HepG2 (cell line): ENCODE data around the gene MLXIPL. TPM values are rescaled to one million over a fixed set of nuclear protein-coding genes. Genes with fewer than 3 reads are reported as not detected.

ENCODE experiments used
- EEA1 ChIP-seq: sonication (generic); formaldehyde crosslinking; IDR thresholded peaks from 2 replicates; pipeline ENCODE4 v1.5.1; 2020; ENCODE audit warnings: mild to moderate bottlenecking, missing genetic modification reagents, borderline replicate concordance
- MED1 ChIP-seq: sonication (generic); formaldehyde crosslinking; IDR thresholded peaks from 2 replicates; pipeline ENCODE4 v1.4.0; 2020; ENCODE audit warnings: missing genetic modification reagents
- MEIS2 ChIP-seq: sonication (generic); formaldehyde crosslinking; IDR thresholded peaks from 2 replicates; pipeline ENCODE4 v1.9.0; 2021; ENCODE audit warnings: mild to moderate bottlenecking, missing genetic modification reagents
- PCBP2 ChIP-seq: fragments of 200-400 bp; formaldehyde crosslinking; optimal IDR thresholded peaks from 2 replicates; pipeline ENCODE3; 2018; ENCODE audit warnings: low read length, low read depth; ENCODE audit not compliant: poor library complexity, severe bottlenecking
- PHF8 ChIP-seq: sonication (generic); formaldehyde crosslinking; IDR thresholded peaks from 2 replicates; pipeline ENCODE4 v1.5.0; 2020; ENCODE audit warnings: missing genetic modification reagents
- RAD21 ChIP-seq: fragments of 450-650 bp; formaldehyde crosslinking; IDR thresholded peaks from 2 replicates; pipeline ENCODE4 v1.5.0; 2020; ENCODE audit warnings: mild to moderate bottlenecking
- THYN1 ChIP-seq: sonication (generic); formaldehyde crosslinking; IDR thresholded peaks from 2 replicates; pipeline ENCODE4 v1.8.1; 2023; ENCODE audit warnings: low read depth, mild to moderate bottlenecking, moderate library complexity, missing genetic modification reagents, borderline replicate concordance
- XBP1 ChIP-seq: sonication (generic); formaldehyde crosslinking; IDR thresholded peaks from 2 replicates; pipeline ENCODE4 v1.5.0; 2020; ENCODE audit warnings: missing genetic modification reagents
- ZNF160 ChIP-seq: sonication (generic); formaldehyde crosslinking; IDR thresholded peaks from 2 replicates; pipeline ENCODE4 v1.8.0; 2022; ENCODE audit warnings: mild to moderate bottlenecking, inconsistent platforms, missing genetic modification reagents
- ZNF343 ChIP-seq: sonication (generic); formaldehyde crosslinking; IDR thresholded peaks from 2 replicates; pipeline ENCODE4 v1.4.0; 2020; ENCODE audit warnings: mild to moderate bottlenecking, missing genetic modification reagents
- ZNF446 ChIP-seq: sonication (generic); formaldehyde crosslinking; IDR thresholded peaks from 2 replicates; pipeline ENCODE4 v1.5.0; 2020; ENCODE audit warnings: mild to moderate bottlenecking, missing genetic modification reagents
- ZNF768 ChIP-seq: sonication (generic); formaldehyde crosslinking; IDR thresholded peaks from 2 replicates; pipeline ENCODE4 v1.4.0; 2020; ENCODE audit warnings: missing genetic modification reagents
- ZNF782 ChIP-seq: sonication (generic); formaldehyde crosslinking; IDR thresholded peaks from 2 replicates; pipeline ENCODE4 v1.4.0; 2020; ENCODE audit warnings: missing genetic modification reagents, mild to moderate bottlenecking, borderline replicate concordance
- ZNF788 ChIP-seq: sonication (generic); formaldehyde crosslinking; IDR thresholded peaks from 2 replicates; pipeline ENCODE4 v1.5.0; 2020; ENCODE audit warnings: mild to moderate bottlenecking, missing genetic modification reagents, borderline replicate concordance
- polyA plus RNA-seq, 8 experiments: library from polyadenylated mRNA; depleted of rRNA in 3 of 8; stranded (reverse) in 7 of 8; unstranded in 1 of 8; fragments of >200 nt; fragmentation: Illumina TruSeq in 4 of 8; extraction: Trizol in 4 of 8; gene quantifications; 2 replicates each; pipeline versions ENCODE4 v1.2.1 to v1.2.3, GENCODE V29; 2011 to 2016; ENCODE audit warnings: low read depth in 4 of 8, missing spikeins in 1 of 8, mixed read lengths in 1 of 8; ENCODE audit not compliant: insufficient read depth in 1 of 8
- total RNA-seq, 5 experiments: library from RNA; depleted of rRNA; stranded (reverse); fragments of >200 nt; fragmentation: Illumina TruSeq; extraction: Trizol; gene quantifications; 2 replicates each; pipeline ENCODE4 v1.2.3, GENCODE V29; 2016; ENCODE audit warnings: low read depth in 1 of 5
- TF ChIP-seq, protein P1 (sequence below): sonication (generic); formaldehyde crosslinking; IDR thresholded peaks from 2 replicates; pipeline ENCODE4 v1.4.0; 2020; ENCODE audit warnings: missing genetic modification reagents, mild to moderate bottlenecking, borderline replicate concordance
- TF ChIP-seq, protein P2 (sequence below): sonication (generic); formaldehyde crosslinking; conservative IDR thresholded peaks from 2 replicates; pipeline ENCODE4 v1.5.0; 2020; ENCODE audit warnings: missing genetic modification reagents
- TF ChIP-seq, protein P3 (sequence below): IDR thresholded peaks from 2 replicates; pipeline ENCODE4 v1.6.1; 2016
- TF ChIP-seq, protein P4 (sequence below): sonication (generic); formaldehyde crosslinking; IDR thresholded peaks from 2 replicates; pipeline ENCODE4 v1.4.0; 2020; ENCODE audit warnings: missing genetic modification reagents, borderline replicate concordance

The MLXIPL gene
- total and polyA plus RNA-seq, 2 of the 13 experiments (the other 11 are each of a cell fraction or from before 2014, with no cell fraction given), result 51.6 to 60.1 TPM

DNA sequence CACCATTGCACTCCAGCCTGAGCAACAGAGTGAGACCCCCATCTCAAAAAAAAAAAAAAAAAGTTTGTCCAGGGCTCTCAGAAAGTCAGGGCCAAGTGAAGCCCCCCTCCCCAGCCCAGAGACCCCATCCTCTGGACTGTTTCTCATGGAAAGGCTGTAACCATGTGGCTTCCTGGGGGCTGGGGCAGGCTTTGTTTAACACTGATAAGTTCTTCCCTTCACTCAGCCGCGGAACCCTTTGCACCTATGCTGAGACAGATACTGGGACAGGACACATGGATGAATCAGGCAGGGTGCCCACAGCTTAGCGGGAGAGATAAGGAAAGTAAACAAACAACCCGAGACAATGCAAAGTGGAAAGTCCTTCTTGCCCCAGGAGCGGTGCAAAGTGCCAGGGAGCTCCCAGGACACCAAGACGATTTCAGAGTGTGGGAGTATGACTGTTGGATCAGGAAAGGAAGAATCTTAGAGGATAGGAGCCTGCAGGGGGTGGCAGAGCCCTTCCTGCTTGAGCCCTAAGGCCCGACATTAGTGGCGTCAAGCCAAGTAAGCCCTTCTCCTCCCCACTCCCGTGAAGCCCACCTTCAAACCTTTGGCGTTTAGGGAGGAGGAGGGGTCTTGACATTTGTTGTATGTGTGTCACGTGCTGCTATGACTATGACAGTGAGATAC lies 11.6 kb downstream of the MLXIPL start (continued):
- TF ChIP-seq ZNF782 (CRISPR knock-in tag) (no peak), THYN1 (CRISPR knock-in tag) (no peak), XBP1 (CRISPR knock-in tag) (no peak), EEA1 (no peak), PHF8 (0 out of 2 replicates have a peak, but pooled peaks have one; percentile 13), ZNF343 (no peak), ZNF788 (CRISPR knock-in tag) (peak; percentile 96), RAD21 (CRISPR knock-in tag) (peak; percentile 73), MED1 (CRISPR knock-in tag) (peak; percentile 93), PCBP2 (no peak), MEIS2 (peak; percentile 76; the same call in 1 of the 2 replicates), ZNF160 (peak; percentile 71; the same call in 1 of the 2 replicates), ZNF768 (CRISPR knock-in tag) (no peak), ZNF446 (CRISPR knock-in tag) (no peak)
- TF ChIP-seq, protein P1, sequence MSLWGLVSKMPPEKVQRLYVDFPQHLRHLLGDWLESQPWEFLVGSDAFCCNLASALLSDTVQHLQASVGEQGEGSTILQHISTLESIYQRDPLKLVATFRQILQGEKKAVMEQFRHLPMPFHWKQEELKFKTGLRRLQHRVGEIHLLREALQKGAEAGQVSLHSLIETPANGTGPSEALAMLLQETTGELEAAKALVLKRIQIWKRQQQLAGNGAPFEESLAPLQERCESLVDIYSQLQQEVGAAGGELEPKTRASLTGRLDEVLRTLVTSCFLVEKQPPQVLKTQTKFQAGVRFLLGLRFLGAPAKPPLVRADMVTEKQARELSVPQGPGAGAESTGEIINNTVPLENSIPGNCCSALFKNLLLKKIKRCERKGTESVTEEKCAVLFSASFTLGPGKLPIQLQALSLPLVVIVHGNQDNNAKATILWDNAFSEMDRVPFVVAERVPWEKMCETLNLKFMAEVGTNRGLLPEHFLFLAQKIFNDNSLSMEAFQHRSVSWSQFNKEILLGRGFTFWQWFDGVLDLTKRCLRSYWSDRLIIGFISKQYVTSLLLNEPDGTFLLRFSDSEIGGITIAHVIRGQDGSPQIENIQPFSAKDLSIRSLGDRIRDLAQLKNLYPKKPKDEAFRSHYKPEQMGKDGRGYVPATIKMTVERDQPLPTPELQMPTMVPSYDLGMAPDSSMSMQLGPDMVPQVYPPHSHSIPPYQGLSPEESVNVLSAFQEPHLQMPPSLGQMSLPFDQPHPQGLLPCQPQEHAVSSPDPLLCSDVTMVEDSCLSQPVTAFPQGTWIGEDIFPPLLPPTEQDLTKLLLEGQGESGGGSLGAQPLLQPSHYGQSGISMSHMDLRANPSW (CRISPR knock-in tag), result peak; percentile 68; the same call in 1 of the 2 replicates
- TF ChIP-seq, protein P2, sequence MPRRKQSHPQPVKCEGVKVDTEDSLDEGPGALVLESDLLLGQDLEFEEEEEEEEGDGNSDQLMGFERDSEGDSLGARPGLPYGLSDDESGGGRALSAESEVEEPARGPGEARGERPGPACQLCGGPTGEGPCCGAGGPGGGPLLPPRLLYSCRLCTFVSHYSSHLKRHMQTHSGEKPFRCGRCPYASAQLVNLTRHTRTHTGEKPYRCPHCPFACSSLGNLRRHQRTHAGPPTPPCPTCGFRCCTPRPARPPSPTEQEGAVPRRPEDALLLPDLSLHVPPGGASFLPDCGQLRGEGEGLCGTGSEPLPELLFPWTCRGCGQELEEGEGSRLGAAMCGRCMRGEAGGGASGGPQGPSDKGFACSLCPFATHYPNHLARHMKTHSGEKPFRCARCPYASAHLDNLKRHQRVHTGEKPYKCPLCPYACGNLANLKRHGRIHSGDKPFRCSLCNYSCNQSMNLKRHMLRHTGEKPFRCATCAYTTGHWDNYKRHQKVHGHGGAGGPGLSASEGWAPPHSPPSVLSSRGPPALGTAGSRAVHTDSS (CRISPR knock-in tag), result no peak
- TF ChIP-seq, protein P3, sequence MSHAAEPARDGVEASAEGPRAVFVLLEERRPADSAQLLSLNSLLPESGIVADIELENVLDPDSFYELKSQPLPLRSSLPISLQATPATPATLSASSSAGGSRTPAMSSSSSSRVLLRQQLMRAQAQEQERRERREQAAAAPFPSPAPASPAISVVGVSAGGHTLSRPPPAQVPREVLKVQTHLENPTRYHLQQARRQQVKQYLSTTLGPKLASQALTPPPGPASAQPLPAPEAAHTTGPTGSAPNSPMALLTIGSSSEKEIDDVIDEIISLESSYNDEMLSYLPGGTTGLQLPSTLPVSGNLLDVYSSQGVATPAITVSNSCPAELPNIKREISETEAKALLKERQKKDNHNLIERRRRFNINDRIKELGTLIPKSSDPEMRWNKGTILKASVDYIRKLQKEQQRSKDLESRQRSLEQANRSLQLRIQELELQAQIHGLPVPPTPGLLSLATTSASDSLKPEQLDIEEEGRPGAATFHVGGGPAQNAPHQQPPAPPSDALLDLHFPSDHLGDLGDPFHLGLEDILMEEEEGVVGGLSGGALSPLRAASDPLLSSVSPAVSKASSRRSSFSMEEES (CRISPR knock-in tag), result peak; percentile 92; the same call in 1 of the 2 replicates
- TF ChIP-seq, protein P4, sequence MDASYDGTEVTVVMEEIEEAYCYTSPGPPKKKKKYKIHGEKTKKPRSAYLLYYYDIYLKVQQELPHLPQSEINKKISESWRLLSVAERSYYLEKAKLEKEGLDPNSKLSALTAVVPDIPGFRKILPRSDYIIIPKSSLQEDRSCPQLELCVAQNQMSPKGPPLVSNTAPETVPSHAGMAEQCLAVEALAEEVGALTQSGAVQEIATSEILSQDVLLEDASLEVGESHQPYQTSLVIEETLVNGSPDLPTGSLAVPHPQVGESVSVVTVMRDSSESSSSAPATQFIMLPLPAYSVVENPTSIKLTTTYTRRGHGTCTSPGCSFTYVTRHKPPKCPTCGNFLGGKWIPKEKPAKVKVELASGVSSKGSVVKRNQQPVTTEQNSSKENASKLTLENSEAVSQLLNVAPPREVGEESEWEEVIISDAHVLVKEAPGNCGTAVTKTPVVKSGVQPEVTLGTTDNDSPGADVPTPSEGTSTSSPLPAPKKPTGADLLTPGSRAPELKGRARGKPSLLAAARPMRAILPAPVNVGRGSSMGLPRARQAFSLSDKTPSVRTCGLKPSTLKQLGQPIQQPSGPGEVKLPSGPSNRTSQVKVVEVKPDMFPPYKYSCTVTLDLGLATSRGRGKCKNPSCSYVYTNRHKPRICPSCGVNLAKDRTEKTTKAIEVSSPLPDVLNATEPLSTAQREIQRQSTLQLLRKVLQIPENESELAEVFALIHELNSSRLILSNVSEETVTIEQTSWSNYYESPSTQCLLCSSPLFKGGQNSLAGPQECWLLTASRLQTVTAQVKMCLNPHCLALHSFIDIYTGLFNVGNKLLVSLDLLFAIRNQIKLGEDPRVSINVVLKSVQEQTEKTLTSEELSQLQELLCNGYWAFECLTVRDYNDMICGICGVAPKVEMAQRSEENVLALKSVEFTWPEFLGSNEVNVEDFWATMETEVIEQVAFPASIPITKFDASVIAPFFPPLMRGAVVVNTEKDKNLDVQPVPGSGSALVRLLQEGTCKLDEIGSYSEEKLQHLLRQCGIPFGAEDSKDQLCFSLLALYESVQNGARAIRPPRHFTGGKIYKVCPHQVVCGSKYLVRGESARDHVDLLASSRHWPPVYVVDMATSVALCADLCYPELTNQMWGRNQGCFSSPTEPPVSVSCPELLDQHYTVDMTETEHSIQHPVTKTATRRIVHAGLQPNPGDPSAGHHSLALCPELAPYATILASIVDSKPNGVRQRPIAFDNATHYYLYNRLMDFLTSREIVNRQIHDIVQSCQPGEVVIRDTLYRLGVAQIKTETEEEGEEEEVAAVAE, result peak; percentile 31; the same call in 1 of the 2 replicates
